ENCODE data around the gene CX3CR1. TPM values are rescaled to one million over a fixed set of nuclear protein-coding genes. Genes with fewer than 3 reads are reported as not detected.
"Not testable (repeated sequence)": the region's sequence is repeated elsewhere in the genome, so short reads cannot be mapped to it uniquely, and the experiment has no call there.

CX3CR1 gene
- total and polyA plus RNA-seq, 9 of the 15 experiments (the other 6 are each of a cell fraction or from before 2014, with no cell fraction given) = 0.03 to 0.21 TPM; not detected in 7

GRCh38 chr3:39322936-39323335, 43.1 kb upstream of the CX3CR1 start:
- no peak overlapping the region for H3K4me2 ChIP-seq (ENCODE audit: insufficient read depth, low read length)
- no peaks in the 10 kb centered on the region for H3K36me3 ChIP-seq (ENCODE audit: control insufficient read depth, insufficient read depth, low read length)
- H3K79me2 ChIP-seq (ENCODE audit: control insufficient read depth, insufficient read depth, low read length) = no peaks in the 10 kb centered on the region
- H3K9me1 ChIP-seq (ENCODE audit: control insufficient read depth, insufficient read depth, low read length) = no peaks in the 10 kb centered on the region
- H3K4me3 ChIP-seq = no peak overlapping the region
- BruUV-seq (replicated peaks) = no TSS peak
- in situ Hi-C loops (cut with MboI) = no loop called here
- no peaks in the 10 kb centered on the region for H4K20me1 ChIP-seq (replicated peaks; ENCODE audit: control insufficient read depth, insufficient read depth, low read length)
- H3K4me1 ChIP-seq (replicated peaks in 1 of 2; ENCODE audit: control insufficient read depth in 2 of 2, insufficient read depth in 2 of 2, low read length in 2 of 2) = peaks cover 0 to 20% of the 10 kb centered on the region in 2 experiments; a peak in 3 of 5 replicates
- 0 out of 5 replicates have a peak, but pooled peaks cover 0 to 3% of the 10 kb centered on the region in 2 experiments for H3K27me3 ChIP-seq (ENCODE audit: control insufficient read depth in 2 of 2, insufficient read depth in 2 of 2, low read length in 2 of 2)
- H3K9ac ChIP-seq (ENCODE audit: insufficient read depth in 1 of 2, low read depth in 2 of 2, low read length in 2 of 2) = no peak overlapping the region
- ATAC-seq (no peak; the same call in 2 of the 3 replicates), DNase-seq (ENCODE audit: extremely low read depth in 1 of 4, low spot score in 3 of 4) (no peak), FAIRE-seq (no peak)
- no peaks in the 10 kb centered on the region for H3K9me3 ChIP-seq (replicated peaks; ENCODE audit: control insufficient read depth, insufficient read depth, low read depth, low read length)
- TF ChIP-seq FOXA3 (CRISPR knock-in tag; conservative IDR thresholded peaks at IDR 0.05 in 1 of 2, IDR thresholded peaks at IDR 0.05 in 1 of 2) (peak in 1 of 2 experiments; percentile 54; a peak in 1 of 4 replicates), ZNF699 (CRISPR knock-in tag; IDR thresholded peaks at IDR 0.05; ENCODE audit: insufficient replicate concordance) (no peak), NFIX (CRISPR knock-in tag; IDR thresholded peaks at IDR 0.05; ENCODE audit: low read depth) (no peak)
- POLR2A ChIA-PET = no interaction called here
- intact Hi-C loops (cut with micrococcal nuclease) = no loop called here
- H2AFZ ChIP-seq (ENCODE audit: low read depth, low read length) = peak overlapping the region; percentile 43
- no peak overlapping the region for H3K27ac ChIP-seq (ENCODE audit: extremely low read depth, low read depth, low read length)
- CTCF ChIA-PET (ENCODE audit: low intra/inter-chr PET ratio) = no interaction called here

GRCh38 chr3:39322209-39322715, 42.4 kb upstream of the CX3CR1 start:
- H3K9me1 ChIP-seq (ENCODE audit: control insufficient read depth, insufficient read depth, low read length); H3K79me2 ChIP-seq (ENCODE audit: control insufficient read depth, insufficient read depth, low read length); H3K9ac ChIP-seq (ENCODE audit: insufficient read depth in 1 of 2, low read depth in 2 of 2, low read length in 2 of 2); DNase-seq (ENCODE audit: extremely low read depth in 1 of 4, low spot score in 3 of 4); intact Hi-C loops (cut with micrococcal nuclease); BruUV-seq (replicated peaks); FAIRE-seq; H3K36me3 ChIP-seq (ENCODE audit: control insufficient read depth, insufficient read depth, low read length); H4K20me1 ChIP-seq (replicated peaks; ENCODE audit: control insufficient read depth, insufficient read depth, low read length); H3K4me2 ChIP-seq (ENCODE audit: insufficient read depth, low read length); ATAC-seq; H3K4me3 ChIP-seq; H3K27me3 ChIP-seq (ENCODE audit: control insufficient read depth in 2 of 2, insufficient read depth in 2 of 2, low read length in 2 of 2); in situ Hi-C loops (cut with MboI); H2AFZ ChIP-seq (ENCODE audit: low read depth, low read length); H3K9me3 ChIP-seq (replicated peaks; ENCODE audit: control insufficient read depth, insufficient read depth, low read depth, low read length); TF ChIP-seq NR2C1 (IDR thresholded peaks at IDR 0.05): not testable (repeated sequence)
- 25% methylated on average over 3 of the region's 3 CpGs for WGBS (ENCODE audit: insufficient coverage, low coverage, missing lambda C conversion rate)
- Histone ChIP-seq H3K4me1 (replicated peaks in 1 of 2; ENCODE audit: control insufficient read depth in 2 of 2, insufficient read depth in 2 of 2, low read length in 2 of 2) (peaks cover 0 to 20% of the 10 kb centered on the region in 2 experiments; a peak in 3 of 5 replicates), H3K27ac (ENCODE audit: extremely low read depth, low read depth, low read length) (peak overlapping the region; percentile 50; the same call in 1 of the 3 replicates)
- ChIA-PET CTCF (ENCODE audit: low intra/inter-chr PET ratio) (interaction anchor here (0.5 kb wide), 1 partner anchor 424 kb away, joined by 3 read pairs; no protein-coding TSS in a partner anchor), POLR2A (interaction anchor here (0.8 kb wide), 1 partner anchor 25 kb away, joined by 5 read pairs; no protein-coding TSS in a partner anchor)
- peak; percentile 94 for TF ChIP-seq MEF2D (tag; conservative IDR thresholded peaks at IDR 0.05; ENCODE audit: low read depth)
- TF ChIP-seq, protein P1, sequence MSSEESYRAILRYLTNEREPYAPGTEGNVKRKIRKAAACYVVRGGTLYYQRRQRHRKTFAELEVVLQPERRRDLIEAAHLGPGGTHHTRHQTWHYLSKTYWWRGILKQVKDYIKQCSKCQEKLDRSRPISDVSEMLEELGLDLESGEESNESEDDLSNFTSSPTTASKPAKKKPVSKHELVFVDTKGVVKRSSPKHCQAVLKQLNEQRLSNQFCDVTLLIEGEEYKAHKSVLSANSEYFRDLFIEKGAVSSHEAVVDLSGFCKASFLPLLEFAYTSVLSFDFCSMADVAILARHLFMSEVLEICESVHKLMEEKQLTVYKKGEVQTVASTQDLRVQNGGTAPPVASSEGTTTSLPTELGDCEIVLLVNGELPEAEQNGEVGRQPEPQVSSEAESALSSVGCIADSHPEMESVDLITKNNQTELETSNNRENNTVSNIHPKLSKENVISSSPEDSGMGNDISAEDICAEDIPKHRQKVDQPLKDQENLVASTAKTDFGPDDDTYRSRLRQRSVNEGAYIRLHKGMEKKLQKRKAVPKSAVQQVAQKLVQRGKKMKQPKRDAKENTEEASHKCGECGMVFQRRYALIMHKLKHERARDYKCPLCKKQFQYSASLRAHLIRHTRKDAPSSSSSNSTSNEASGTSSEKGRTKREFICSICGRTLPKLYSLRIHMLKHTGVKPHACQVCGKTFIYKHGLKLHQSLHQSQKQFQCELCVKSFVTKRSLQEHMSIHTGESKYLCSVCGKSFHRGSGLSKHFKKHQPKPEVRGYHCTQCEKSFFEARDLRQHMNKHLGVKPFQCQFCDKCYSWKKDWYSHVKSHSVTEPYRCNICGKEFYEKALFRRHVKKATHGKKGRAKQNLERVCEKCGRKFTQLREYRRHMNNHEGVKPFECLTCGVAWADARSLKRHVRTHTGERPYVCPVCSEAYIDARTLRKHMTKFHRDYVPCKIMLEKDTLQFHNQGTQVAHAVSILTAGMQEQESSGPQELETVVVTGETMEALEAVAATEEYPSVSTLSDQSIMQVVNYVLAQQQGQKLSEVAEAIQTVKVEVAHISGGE (CRISPR knock-in tag; IDR thresholded peaks at IDR 0.05) = peak in 1 of 3 experiments; percentile 16; a peak in 1 of 6 replicates
- TF ChIP-seq NFXL1 (CRISPR knock-in tag; IDR thresholded peaks at IDR 0.05) = peak; percentile 84
- peak; percentile 58; the same call in 1 of the 2 replicates for TF ChIP-seq ZNF41 (CRISPR knock-in tag; conservative IDR thresholded peaks at IDR 0.05)
- TF ChIP-seq ZNF212 (CRISPR knock-in tag; IDR thresholded peaks at IDR 0.05) = peak; percentile 39; the same call in 1 of the 2 replicates
- TF ChIP-seq TEAD1 (CRISPR knock-in tag; IDR thresholded peaks at IDR 0.05) = peak in 1 of 2 experiments; percentile 30; a peak in 1 of 4 replicates
- peak; percentile 83; the same call in 1 of the 2 replicates for TF ChIP-seq SMAD3 (CRISPR knock-in tag; conservative IDR thresholded peaks at IDR 0.05)
- peak; percentile 91 for TF ChIP-seq NR2C1 (tag; IDR thresholded peaks at IDR 0.05)
